Cerebellar nuclear complex (tissue), 1 donor: ENCODE results near the gene GDF15.
"Not testable (repeated sequence)": the region's sequence is repeated elsewhere in the genome, so short reads cannot be mapped to it uniquely, and the experiment has no call there.

Source experiments
- DNase-seq, 2 experiments: peaks; one replicate each; lab custom pipeline; 2025; lab: John Stamatoyannopoulos, UW

GDF15 gene

DNA sequence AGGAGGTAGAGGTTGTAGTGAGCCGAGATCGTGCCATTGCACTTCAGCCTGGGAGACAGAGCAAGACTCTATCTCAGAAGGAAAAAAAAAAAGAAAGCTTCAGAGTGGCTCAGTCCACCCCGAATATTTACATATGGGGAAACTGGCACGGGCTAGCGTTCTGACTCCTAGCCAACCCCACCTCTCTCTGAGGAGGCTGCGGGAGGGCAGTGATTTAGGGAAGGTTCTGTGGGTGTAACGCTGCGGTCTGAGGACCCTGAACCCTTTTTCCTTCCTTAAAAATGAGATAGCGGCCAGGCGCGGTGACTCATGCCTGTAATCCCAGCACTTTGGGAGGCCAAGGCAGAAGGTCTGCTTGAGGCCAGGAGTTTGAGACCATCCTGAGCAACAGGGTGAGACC, 6.5 kb downstream of the GDF15 start:
- no peak for DNase-seq

DNA sequence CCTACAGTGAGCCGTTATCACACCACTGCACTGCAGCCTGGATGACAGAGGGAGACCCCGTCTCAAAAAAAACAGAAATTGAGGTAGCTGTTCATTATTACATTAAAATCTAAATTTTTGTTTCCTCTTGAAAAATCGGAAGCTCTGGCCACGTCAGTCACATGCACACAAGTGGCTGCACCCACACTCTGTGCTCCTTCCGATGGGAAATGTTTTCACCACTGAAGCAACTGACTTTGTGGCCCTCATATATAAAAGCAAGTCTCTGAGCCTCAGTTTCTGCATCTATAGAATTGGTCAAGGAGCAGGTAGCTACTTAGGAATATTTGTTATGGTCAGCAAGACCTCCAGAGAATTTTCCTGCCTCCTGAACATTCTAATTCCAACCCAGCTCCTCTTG, 7.0 kb downstream of the GDF15 start:
- DNase-seq = no peak

DNA sequence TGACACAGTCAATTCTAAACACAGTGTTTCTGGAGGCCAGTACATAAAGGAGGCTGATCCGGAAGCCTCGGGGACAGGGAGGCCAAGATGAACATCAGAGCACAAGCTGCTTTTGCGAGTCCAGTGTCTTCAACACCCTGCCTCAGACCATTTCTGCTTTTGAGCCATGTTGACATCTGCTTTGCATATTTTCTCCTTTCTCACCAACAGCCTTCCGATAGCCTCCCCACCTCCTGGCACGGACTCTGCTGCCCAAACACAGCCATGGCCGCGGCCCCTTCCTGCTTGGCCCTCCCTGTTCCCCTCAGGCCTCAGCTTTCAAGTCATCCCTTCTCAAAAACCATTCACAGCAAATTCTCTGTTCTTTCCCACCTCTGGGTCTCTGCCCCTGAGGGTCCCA, 7.9 kb downstream of the GDF15 start:
- DNase-seq = no peak

DNA sequence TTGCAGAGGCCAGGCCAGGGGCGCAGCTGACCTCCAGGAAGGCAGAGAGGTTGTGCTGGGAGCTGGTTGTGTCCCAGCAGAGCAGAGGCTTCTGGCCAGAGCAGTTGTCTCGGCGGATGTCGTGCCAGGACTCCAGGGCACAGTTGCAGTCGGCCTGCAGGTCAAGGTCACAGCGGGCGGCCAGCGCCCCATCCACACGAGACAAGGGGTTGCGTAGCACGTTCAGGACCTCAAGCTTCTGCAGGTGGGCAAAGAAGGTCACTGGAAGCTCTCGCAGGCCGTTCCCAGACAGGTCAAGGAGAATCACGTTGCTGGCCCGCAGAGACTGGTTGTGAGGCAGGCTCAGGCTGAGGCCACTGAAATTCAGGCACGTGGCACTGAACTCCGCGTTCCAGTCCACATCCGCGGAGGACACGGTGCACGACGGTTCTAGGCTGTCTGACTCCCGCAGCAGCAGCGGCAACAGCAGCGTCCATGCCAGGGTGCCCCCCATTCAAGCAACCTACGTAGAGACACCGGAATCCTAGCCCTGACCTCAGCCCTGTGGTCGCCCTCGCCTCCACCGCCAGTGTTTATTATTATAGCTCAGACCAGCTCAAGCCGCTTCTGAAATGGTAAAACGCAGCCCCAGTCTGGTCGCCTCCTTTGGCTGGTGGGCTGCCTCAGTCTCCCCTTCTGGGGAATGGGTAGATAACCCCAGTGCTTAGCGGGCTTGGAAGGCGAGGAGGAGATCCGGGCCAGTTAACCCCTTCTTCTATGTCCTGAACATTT, 10.7 kb downstream of the GDF15 start:
- no peak for DNase-seq

DNA sequence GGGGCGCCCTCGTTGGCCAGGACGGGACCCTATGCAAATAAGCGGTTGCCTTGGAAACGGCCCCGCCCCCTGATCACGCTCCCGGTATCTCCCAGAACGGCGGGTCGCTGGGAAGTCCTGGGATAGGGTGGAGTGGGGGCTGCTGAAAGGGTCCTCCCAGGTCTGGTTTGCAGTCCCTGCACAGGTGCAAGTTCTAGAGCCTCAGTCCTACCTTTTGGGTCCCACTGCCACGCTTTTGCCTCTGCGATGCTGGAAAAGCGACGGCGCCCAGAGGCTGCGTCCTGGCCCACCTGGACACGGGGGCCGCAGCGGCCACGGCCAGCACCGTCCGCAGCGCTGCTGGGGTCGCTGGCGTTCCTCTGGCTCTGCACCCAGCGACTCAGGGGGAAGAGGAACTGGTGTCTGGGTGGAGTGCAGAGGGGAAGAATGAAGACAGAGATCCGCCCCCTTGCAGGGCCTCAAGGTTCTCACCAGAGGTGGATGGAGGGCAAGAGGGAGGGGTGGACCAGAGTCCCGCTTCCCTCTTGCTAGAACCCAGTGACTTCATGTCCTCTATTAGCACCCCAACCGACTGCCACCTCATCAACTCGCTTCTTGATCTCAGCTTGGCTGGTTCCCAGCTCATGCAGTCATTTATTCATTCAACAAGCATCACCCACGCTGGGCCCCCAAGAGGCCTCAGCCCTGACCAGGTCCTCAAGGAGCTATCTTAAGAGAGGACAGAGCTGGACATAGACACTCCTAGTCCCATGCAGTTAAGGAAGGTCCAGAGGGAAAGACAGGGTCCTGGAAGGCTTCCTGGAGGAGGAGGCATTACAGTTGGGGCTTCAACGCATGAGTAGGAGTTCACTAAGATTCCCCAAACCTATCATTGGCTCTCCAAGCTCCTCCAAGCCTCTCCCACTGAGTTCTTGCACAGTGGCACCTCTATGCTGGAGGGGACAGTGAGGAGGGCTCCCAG, 11.6 kb downstream of the GDF15 start, which contains the start of gene LRRC25:
Gene LRRC25, minus strand, starts transcription at position 381 of the 961 bp plus-strand sequence. CDS start 659 bp downstream, outside the sequence.
- DNase-seq = no peak

DNA sequence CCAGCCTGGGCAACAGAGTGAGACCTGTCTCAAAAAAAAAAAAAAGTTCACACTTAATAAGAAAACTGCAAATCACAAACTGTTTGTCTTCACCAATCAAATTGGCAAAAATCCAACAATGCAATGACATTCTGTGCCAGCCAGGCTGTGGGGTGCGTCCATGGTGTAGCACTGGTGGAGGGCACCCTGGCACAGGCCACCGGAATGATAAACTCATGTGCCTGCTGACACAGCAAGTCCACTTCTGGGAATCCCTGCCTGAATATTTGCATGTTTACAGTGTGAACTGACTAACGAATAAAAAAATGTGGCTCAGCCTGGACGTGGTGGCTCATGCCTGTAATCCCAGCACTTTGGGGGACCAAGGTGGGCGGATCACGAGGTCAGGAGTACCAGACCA, 13.1 kb downstream of the GDF15 start:
- no peak for DNase-seq

DNA sequence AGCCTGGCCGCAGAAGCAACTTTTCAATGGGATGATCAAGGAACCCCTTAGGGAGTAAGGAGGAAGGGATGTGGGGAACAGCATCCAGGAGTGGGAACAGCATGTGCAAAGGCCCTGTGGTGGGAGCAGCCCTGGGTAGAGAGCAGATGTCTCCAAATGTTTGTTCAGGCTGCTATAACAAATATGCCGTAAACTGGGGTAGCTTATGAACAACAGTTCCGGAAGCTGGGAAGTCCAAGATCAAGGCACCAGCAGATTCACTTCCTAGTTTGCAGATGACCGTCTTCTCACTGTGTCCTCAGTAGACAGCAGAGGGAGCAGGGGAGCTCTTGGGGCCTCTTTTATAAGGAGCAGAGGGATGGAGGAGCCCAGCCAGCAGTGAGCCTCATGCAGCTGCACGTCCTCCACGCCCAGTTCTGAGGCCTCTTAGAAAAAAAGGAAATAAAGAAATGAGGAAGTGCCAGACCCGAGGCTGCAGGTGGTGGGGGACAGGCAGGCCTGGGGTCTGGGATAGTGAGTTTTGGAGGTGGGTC, 15.7 kb downstream of the GDF15 start:
- no peak for DNase-seq

DNA sequence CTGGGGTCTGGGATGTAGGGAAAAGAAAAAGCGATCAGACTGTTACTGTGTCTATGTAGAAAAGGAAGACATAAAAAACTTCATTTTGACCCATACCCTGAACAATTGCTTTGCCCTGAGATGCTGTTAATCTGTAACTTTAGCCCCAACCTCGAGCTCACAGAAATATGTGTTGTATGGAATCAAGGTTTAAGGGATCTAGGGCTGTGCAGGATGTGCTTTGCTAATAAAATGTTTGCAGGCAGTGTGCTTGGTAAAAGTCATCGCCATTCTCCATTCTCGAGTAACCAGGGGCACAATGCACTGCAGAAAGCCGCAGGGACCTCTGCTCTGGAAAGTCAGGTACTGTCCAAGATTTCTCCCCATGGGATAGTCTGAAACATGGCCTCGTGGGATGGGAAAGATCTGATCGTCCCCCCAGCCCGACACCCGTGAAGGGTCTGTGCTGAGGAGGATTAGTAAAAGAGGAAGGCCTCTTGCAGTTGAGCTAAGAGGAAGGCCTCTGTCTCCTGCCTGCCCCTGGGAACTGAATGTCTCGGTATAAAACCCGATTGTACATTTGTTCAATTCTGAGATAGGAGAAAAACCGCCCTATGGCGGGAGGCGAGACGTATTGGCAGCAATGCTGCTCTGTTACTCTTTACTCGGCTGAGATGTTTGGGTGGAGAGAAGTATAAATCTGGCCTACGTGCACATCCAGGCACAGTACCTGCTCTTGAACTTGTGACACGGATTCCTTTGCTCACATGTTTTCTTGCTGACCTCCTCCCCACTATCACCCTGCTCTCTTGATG, 16.7 kb downstream of the GDF15 start:
- DNase-seq = not testable (repeated sequence)

DNA sequence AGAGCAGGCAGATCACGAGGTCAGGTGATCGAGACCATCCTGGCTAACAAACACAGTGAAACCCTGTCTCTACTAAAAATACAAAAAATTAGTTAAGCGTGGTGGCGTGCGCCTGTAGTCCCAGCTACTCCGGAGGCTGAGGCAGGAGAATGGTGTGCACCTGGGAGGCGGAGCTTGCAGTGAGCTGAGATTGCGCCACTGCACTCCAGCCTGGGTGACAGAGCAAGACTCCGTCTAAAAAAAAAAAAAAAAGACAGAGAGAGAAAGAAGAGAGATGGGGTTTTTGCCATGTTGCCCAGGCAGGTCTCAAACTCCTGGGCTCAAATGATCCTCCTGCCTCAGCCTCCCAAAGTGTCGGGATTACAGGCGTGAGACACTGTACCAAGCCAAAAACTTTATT, 19.8 kb downstream of the GDF15 start:
- DNase-seq = not testable (repeated sequence)

DNA sequence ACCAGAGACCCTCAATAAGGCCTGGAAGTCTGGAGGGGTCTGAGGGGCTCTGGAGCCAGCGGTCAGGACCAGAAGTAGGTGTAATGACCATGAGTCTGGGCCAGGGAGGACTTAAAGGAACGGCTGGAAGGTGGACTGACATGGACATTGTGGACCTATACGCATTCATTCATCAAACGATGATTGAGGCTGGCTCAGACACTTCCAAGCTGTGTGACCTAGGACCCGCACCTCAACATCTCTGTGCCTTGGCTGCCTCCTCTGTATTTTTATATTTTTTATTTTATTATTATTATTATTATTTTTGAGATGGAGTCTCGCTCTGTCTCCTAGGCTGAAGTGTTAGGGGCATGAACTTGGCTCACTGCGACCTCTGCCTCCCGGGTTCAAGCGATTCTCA, 20.8 kb downstream of the GDF15 start:
- no peak for DNase-seq

DNA sequence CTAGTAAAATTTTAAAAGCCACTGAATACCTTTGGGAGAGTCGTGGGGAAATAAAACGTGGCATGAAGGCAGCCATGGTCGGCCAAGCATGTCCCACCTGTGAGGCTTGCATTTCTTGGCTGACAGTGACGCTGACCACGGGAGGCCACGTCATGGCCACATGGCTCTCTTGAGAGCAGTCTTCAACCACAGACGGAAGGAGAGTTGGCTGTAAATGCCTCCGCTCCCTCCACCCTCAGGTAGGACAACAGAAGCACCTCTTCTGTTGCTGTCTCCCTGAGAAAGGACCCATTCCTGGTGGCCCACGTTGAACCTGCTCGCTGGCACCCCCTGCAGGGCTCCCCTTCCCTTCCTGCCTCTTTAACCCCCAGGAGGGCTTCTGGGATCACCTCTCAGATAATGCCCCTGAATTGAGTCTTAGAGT, 22.1 kb downstream of the GDF15 start:
- no peak for DNase-seq

DNA sequence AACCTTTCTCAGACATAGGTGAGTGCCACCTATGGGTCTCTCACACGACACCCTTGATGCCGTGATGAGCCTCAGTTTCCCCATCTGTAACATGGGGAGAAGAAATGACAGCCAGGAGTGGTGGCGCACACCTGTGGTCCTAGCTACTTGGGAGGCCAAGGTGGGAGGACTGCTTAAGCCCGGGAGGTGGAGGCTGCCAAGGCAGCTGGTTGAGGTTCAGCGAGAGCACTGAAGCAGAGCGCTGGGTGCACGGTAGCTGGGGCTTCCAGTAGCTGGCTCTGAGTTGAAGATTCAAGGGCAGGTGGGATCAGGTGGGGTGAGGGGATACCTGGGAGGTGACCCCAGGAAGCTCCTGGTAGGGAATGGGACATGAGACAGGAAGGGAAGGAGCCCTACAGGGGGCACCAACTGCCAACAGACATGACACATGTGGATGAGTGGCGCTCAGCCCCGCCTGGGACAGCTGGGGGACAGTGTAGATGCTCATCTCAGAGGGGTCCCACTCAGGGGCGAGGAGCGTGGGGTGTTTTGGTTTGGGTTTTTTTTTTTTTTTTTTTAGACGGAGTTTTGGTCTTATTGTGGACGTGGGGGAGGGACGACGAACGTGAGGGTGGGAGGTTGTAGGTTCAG, 26.8 kb downstream of the GDF15 start:
- no peak for DNase-seq

DNA sequence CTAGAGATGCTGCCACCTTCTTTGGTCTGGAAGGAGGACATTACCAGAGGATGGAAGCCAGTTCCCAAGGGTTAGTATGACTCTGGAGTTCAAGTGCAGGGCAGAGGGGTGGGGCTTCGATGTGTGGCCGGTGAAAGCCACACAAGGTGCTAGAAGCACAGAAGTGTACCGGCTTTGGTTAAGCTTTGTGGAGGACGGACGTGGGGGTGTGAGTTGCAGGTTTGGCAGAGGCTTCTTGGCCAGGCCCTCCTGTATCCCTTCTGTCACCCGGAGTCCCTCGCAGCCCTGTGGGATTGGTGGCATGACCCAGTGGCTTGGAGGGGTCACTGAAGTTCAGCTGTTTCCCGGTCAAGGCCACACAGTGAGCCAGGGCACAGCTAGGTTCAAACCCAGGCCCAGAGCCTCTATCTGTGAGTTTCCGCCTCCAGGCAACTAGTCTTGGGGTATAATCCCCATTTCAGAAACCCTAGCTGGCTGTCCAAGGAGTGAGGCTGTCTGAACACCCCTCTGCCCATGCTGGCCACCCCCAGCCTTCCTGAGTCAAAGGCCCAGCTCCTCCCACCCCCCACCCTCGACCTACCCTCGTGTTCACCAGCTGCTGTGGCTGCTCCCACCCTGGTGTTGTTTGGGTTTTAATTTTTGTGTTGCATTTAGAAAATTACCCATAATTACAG, 28.7 kb downstream of the GDF15 start:
- no peak for DNase-seq

DNA sequence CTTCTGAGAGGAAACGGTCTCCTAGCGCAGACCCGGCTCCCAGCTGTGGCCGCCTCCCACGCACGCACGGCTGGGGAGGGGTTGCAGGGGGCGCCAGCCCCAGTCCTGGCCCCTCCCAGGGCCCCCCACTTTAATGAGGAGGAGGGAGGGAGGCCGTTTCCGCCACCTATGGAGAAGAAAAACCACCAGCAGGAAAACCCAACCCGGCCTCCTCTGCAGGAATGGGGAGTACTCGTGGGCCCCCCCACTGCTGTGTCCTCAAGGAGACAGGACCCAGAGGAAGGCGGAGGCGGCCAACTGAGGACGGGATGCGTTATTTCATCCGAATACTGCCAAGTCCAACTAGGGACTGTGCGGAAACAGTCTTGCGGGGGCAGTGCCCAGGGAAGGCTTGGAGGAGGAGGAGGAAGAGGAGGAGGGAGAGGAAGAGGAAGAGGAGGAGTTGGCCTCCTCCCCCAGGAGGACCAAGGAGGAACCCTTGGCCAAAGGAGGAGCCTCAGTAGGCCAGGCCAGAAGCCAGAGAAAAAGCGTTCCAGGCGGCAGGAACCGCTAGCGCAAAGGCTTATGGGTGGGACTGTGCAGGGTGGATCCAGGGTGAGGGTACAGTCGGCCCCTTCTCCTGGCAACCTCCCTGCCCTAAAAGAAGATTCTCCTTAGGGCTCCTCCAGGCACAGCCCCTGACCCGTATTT, 29.4 kb downstream of the GDF15 start:
- no peak for DNase-seq

DNA sequence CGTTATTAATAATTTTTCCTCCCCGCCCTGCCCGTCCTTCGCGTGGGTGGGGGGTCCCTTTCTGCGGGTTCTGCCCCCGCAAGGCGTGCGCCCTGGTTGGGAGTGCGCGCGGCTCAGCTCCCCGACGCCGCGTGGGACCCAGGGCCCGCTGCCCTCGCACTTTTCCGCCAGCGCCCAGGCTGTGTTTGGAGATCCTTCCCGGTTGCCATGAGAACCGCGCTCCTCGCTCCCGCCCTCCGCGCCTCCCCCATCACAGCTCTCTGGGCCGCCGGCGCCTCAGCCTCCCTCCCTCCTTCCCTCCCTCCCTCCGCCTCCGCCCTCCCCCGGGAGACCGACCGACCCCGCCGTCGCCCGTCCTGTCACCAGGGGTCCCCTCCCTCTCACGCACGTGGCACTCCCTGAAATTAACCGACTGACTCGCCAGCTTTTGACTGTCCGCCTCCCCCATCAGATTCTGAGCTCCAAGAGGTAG, 30.9 kb downstream of the GDF15 start:
- no peak for DNase-seq

DNA sequence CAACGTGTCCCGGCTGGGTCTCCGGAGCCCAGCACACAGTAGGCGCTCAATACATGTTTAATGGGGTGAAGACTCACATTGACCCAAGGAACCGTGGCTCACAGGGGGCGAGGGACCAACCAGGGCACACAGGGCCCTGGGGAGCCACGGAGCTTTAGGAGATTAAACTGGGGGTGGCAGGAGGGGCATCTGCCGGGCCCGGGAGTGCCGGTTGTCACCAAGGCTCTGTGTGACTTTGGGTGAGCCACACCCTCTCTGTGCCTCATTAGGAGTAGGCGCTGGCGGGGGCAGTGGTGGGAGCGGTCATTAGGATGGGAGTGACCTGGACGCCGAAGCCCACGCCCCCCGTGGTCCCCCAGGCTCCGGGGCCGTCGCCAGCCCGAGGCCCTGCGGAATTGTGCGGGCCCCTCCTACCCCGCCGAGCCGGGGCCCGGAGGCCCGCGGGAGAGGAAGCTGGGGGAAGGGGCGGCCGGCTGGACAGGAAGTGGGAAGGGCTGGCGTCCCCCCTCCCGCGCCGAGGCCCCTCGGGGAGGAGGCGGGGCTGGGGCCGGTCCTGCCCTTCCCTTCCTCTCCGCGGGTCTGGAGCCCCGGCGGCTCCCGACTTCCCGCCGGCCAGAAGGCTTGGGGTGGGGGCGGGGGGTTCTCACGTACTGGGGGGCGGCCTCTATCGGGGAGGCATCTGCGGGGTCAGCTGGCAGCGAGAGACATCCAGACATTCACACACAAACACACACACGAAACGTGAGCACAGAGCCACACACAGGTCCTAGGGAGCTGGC, 31.5 kb downstream of the GDF15 start:
- DNase-seq = no peak

DNA sequence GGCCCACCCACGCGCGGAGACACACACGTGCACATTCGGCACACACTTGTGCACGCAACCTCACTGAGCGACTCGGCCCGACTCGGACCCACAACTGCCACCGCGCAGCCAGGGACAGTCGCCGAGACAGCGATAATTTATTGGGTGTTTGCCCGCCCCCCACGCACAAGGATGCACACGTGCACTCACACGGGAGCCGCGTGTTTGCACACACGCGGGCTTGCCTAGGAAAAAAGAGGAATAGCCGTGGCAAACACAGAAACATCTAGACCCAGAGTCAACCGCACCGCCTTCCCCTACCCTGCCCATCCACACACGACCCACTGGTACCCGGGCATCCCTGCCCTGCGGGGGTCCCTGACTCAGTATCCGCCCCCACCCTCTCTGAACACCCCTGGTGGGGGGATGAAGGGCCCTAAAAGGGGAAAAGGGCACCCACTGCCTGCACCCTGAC, 32.1 kb downstream of the GDF15 start:
- no peak for DNase-seq

DNA sequence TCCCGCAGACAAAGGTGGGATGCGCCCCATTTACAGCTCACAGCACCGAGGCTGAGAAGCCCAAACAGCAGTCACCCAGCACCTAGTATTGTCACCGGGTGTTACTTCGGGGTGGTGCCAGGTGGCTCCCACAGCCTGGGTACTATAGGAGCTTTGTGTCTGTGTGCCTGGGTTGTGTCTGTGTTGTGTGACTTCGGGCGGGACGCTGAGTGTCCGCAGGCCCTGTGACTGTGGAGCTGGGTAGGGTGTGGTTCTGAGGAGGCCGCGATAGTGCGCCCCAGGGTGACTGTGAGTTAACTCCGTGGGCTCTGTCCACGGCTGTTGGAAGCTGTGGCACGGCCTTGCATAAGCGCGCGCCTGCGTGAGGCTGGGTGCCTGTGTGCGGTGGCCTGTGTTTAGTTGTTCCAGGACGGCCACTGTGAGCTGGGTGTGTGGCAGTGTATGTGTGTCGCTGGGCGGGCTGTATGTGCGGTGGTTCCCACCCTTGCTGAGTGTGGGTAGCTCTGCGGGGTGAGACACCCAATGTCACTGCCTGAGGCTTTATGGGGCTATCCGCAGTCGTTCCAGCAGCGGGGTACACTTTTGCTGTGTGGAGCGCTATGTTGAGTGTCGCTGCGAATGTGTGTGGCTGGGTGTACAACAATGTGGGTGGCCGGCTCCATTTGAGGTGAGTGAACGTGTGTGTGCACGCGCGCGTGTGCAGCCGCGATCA, 32.7 kb downstream of the GDF15 start:
- no peak for DNase-seq
